ENCODE data around the gene TICAM2. TPM values are rescaled to one million over a fixed set of nuclear protein-coding genes. Genes with fewer than 3 reads are reported as not detected.

The TICAM2 gene
- total and polyA plus RNA-seq, 2 of the 8 experiments (the other 6 are each of a cell fraction or from before 2014, with no cell fraction given): 0.02 TPM; not detected in 1

DNA sequence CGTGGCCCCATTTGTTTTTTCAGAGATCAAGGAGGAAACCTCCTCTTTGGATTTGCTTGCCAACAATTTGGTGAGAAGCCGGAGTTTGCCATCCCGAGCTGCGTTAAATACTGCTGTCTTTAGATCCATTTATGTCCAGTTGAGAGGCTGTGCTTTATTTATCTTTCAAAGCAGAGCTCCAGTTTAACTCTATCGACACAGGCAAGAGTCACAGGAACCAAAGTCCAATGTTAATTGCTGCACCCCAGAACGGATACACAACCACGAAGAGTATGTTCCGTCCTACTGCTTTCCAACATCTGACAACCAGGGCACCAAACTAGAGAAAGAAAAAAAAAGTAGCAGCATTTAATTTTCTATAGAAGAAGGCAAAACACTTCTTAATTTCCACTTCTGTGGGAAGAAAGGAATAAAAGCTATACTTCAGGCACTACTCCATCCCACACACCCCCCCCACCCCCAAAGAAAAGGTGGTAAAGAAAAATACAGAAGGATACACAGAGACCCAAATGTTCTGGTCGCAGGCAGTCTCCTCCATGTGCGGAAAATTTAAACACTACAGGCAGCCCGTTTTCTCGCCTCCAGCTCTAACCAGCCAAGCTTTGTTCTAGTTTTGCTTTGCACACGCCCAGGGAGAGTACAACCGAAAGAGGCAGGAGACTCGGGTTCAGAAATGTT, 58.8 kb downstream of the TICAM2 start (continued):
- TF ChIP-seq, protein P1, sequence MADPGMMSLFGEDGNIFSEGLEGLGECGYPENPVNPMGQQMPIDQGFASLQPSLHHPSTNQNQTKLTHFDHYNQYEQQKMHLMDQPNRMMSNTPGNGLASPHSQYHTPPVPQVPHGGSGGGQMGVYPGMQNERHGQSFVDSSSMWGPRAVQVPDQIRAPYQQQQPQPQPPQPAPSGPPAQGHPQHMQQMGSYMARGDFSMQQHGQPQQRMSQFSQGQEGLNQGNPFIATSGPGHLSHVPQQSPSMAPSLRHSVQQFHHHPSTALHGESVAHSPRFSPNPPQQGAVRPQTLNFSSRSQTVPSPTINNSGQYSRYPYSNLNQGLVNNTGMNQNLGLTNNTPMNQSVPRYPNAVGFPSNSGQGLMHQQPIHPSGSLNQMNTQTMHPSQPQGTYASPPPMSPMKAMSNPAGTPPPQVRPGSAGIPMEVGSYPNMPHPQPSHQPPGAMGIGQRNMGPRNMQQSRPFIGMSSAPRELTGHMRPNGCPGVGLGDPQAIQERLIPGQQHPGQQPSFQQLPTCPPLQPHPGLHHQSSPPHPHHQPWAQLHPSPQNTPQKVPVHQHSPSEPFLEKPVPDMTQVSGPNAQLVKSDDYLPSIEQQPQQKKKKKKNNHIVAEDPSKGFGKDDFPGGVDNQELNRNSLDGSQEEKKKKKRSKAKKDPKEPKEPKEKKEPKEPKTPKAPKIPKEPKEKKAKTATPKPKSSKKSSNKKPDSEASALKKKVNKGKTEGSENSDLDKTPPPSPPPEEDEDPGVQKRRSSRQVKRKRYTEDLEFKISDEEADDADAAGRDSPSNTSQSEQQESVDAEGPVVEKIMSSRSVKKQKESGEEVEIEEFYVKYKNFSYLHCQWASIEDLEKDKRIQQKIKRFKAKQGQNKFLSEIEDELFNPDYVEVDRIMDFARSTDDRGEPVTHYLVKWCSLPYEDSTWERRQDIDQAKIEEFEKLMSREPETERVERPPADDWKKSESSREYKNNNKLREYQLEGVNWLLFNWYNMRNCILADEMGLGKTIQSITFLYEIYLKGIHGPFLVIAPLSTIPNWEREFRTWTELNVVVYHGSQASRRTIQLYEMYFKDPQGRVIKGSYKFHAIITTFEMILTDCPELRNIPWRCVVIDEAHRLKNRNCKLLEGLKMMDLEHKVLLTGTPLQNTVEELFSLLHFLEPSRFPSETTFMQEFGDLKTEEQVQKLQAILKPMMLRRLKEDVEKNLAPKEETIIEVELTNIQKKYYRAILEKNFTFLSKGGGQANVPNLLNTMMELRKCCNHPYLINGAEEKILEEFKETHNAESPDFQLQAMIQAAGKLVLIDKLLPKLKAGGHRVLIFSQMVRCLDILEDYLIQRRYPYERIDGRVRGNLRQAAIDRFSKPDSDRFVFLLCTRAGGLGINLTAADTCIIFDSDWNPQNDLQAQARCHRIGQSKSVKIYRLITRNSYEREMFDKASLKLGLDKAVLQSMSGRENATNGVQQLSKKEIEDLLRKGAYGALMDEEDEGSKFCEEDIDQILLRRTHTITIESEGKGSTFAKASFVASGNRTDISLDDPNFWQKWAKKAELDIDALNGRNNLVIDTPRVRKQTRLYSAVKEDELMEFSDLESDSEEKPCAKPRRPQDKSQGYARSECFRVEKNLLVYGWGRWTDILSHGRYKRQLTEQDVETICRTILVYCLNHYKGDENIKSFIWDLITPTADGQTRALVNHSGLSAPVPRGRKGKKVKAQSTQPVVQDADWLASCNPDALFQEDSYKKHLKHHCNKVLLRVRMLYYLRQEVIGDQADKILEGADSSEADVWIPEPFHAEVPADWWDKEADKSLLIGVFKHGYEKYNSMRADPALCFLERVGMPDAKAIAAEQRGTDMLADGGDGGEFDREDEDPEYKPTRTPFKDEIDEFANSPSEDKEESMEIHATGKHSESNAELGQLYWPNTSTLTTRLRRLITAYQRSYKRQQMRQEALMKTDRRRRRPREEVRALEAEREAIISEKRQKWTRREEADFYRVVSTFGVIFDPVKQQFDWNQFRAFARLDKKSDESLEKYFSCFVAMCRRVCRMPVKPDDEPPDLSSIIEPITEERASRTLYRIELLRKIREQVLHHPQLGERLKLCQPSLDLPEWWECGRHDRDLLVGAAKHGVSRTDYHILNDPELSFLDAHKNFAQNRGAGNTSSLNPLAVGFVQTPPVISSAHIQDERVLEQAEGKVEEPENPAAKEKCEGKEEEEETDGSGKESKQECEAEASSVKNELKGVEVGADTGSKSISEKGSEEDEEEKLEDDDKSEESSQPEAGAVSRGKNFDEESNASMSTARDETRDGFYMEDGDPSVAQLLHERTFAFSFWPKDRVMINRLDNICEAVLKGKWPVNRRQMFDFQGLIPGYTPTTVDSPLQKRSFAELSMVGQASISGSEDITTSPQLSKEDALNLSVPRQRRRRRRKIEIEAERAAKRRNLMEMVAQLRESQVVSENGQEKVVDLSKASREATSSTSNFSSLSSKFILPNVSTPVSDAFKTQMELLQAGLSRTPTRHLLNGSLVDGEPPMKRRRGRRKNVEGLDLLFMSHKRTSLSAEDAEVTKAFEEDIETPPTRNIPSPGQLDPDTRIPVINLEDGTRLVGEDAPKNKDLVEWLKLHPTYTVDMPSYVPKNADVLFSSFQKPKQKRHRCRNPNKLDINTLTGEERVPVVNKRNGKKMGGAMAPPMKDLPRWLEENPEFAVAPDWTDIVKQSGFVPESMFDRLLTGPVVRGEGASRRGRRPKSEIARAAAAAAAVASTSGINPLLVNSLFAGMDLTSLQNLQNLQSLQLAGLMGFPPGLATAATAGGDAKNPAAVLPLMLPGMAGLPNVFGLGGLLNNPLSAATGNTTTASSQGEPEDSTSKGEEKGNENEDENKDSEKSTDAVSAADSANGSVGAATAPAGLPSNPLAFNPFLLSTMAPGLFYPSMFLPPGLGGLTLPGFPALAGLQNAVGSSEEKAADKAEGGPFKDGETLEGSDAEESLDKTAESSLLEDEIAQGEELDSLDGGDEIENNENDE (IDR thresholded peaks at IDR 0.05; ENCODE audit: insufficient replicate concordance, low read length): no peak
- TF ChIP-seq HDAC6 (IDR thresholded peaks at IDR 0.05; ENCODE audit: low read depth, low read length) (no peak), TAF1 (IDR thresholded peaks at IDR 0.05; ENCODE audit: low read depth, low read length) (no peak), GTF2F1 (IDR thresholded peaks at IDR 0.05; ENCODE audit: borderline replicate concordance, low read depth, low read length) (no peak), CREB1 (IDR thresholded peaks at IDR 0.05) (no peak), SRF (IDR thresholded peaks at IDR 0.05; ENCODE audit: low read depth, low read length) (no peak), CBX8 (IDR thresholded peaks at IDR 0.05; ENCODE audit: borderline replicate concordance, low read depth, low read length) (no peak), JUN (IDR thresholded peaks at IDR 0.05; ENCODE audit: low read depth, low read length) (no peak)
- TF ChIP-seq, protein P2, sequence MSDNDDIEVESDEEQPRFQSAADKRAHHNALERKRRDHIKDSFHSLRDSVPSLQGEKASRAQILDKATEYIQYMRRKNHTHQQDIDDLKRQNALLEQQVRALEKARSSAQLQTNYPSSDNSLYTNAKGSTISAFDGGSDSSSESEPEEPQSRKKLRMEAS (IDR thresholded peaks at IDR 0.05): no peak
- TF ChIP-seq, protein P3, sequence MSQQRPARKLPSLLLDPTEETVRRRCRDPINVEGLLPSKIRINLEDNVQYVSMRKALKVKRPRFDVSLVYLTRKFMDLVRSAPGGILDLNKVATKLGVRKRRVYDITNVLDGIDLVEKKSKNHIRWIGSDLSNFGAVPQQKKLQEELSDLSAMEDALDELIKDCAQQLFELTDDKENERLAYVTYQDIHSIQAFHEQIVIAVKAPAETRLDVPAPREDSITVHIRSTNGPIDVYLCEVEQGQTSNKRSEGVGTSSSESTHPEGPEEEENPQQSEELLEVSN (IDR thresholded peaks at IDR 0.05): no peak

All from H1 (cell line).